CD4-positive, alpha-beta T cell treated with Interleukin-6 at 100 ng/mL for 8 hours (primary cell): Measurements from ENCODE around the gene S100A7A.

Source experiments
- DNase-seq: peaks from one replicate; pipeline ENCODE4 v3.0.0-alpha.2; 2020; ENCODE audit warnings: mixed read lengths, low spot score

S100A7A gene

GRCh38 chr1:153415850-153416570, at the start of gene S100A7A:
TSS of gene S100A7A (plus strand) at chr1:153416520. CDS start at chr1:153418083, 1,563 bp downstream.
- DNase-seq: no peak

DNA sequence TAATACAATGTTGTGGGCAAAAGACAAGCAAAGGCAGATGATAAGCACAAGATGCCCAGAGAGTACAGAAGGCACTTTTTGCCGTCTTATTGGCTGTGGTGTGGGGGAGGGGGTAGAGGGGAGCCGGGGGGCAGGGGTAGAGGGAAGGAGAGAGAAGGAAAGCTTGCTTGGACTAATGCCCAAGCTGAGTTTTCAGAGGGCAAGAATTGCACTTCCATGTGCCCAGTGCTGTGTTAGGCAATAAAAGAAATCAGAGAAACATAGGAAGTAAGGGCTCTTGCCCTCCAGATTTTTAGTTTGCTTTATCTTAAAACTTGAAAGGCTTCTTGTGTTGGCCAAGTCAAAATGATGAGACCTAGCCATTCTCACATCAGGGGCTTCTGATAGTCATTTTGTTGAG, 49.2 kb upstream of the S100A7A start:
- DNase-seq: no peak

- DNase-seq: no peak
Observed at GRCh38 chr1:153368495-153368894, 47.8 kb upstream of the S100A7A start.

GRCh38 chr1:153370146-153370545, 46.2 kb upstream of the S100A7A start:
- no peak for DNase-seq

DNA sequence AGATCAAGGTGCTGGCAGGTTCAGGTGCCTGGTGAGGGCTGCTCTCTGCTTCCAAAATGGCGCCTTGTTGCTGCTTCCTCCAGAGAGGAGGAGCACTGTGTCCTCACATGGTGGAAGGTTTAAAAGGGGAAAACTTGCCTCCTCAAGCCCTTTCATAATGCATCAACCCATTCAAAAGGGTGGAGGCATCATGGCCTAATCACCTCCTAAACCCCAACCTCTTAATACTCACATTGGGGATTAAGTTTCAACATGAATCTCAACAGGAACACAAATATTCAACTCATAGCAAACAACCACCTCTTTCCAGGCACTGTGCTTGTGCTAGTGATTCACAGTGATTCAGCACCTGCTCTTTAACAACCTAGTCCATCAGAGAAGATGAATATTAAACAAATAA, 45.1 kb upstream of the S100A7A start:
- no peak for DNase-seq

- DNase-seq: no peak
Observed at GRCh38 chr1:153372571-153372970, 43.7 kb upstream of the S100A7A start.

- DNase-seq: no peak
Observed at GRCh38 chr1:153374071-153374470, 42.2 kb upstream of the S100A7A start.

- no peak for DNase-seq
Observed at GRCh38 chr1:153375511-153375910, 40.8 kb upstream of the S100A7A start, which contains the start of gene S100A12. TSS of gene S100A12 (minus strand) at chr1:153375621. CDS start at chr1:153374592, 1,029 bp downstream.

DNA sequence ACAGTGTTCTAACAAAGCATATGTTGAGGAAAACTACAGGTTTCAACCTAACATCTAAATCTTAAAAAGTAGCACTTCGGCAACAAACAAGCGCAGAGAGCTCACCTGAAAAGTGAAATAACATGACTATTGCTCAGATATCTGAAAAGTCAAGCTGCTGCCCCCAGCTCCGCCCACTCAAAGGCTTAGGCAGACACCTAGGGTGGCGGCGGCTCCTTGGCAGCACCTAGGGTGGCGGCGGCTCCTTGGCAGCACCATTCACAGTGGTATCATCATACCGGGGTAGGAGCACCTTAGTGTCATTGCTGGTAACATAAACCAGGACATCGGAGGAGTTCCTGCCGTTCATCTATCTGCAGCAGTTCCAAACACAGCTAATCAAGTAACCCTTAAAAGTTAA, 36.7 kb upstream of the S100A7A start:
- DNase-seq: no peak

GRCh38 chr1:153380711-153381110, 35.6 kb upstream of the S100A7A start:
- no peak for DNase-seq

- no peak for DNase-seq
Observed at GRCh38 chr1:153384958-153385580, 31.3 kb upstream of the S100A7A start.

- DNase-seq: no peak
Observed at GRCh38 chr1:153386500-153386901, 29.8 kb upstream of the S100A7A start.

GRCh38 chr1:153387001-153387400, 29.3 kb upstream of the S100A7A start:
- DNase-seq: no peak

DNA sequence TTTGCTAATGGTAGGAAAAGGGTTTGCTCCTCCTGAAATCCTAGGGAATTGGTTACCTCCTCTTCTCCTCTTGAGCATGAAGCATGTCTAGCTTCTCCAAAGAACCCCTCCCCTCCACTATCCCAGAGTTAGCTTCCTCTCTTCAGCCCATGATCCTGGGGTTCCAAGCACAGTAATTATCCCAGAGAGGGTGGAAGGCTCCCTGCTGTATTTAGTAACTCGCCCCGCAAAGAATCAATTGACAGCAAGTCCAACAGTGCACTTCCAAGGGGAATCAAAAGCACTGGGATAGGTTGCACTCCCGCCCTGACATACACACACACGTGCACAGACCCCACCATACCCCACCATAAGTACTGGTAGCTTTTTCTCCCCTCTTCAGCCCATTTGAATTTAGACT, 28.5 kb upstream of the S100A7A start:
- DNase-seq: no peak

- no peak for DNase-seq
Observed at GRCh38 chr1:153389401-153389800, 26.9 kb upstream of the S100A7A start.

DNA sequence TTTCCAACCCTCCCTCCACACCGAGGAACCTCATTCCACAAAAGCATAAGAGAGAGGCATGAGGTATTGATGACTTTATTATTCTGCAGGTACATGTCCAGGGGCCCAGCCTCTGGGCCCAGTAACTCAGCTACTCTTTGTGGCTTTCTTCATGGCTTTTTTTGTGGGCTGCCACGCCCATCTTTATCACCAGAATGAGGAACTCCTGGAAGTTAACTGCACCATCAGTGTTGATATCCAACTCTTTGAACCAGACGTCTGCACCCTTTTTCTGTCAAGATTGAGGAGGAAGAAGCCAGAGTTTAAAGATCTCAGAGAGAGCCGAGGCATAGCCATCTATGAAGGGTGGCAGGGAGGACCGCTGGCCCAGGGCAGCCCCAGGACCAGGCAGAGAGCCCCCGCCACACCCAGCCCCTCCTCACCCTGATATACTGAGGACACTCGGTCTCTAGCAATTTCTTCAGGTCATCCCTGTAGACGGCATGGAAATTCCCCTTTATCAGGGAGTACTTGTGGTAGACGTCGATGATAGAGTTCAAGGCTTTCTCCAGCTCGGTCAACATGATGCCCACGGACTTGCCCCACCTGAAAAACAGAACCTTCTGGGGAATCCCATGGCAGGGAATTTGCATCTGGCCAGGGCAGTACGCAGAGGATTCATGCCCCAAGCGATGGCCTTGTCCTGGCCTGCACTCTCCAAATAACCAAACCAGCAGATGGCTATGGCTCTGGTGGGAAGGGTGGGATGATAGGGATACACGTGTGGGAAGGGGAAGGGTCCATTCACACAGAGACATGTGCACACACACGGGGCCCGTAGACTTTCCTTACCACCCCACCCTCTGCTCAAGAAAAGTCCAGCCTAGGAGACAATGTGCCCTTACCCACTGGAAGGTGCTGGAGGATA, 26.1 kb upstream of the S100A7A start:
- DNase-seq: no peak

- no peak for DNase-seq
Observed at GRCh38 chr1:153390938-153391710, 25.2 kb upstream of the S100A7A start, which contains the start of gene S100A8. TSS of gene S100A8 (minus strand) at chr1:153391073. CDS start at chr1:153390535, 538 bp downstream.

DNA sequence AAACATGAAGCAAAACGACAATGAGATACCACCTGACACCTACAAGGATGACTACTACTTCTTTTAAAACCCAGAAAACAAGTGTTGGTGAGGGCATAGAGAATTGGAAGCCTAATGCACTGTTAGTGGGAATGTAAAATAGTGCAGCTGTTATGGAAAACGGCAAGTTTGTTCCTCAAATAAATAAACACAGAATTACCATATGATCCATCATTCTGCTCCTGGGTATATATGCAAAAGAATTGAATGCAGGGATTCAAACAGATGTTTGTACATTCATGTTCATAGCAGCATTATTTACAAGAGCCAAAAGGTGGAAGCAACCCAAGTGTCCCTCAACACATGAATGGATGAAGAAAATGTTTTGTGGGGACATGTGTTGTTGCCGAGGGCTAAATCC, 24.1 kb upstream of the S100A7A start:
- no peak for DNase-seq

- no peak for DNase-seq
Observed at GRCh38 chr1:153392822-153393221, 23.5 kb upstream of the S100A7A start.

DNA sequence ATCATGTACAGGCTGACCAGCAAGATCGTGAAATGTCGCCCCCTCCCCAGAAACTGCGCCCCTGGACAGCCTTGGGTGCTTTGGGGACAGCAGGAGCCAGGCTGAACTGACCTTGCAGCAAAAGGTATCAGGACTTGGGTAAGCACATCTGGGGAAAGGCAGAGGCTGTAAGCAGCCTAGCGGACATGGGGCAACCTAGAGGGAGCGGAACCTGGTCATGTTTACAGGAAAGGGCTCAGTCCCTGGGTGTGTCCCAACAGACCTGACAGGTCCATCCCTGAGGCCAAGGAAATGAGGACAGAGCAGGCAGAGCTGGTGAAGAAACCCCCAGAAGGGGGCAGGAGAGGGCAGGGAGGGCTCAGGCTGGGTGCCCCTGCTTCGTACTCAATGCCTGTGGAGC, 22.4 kb upstream of the S100A7A start:
- DNase-seq: no peak

DNA sequence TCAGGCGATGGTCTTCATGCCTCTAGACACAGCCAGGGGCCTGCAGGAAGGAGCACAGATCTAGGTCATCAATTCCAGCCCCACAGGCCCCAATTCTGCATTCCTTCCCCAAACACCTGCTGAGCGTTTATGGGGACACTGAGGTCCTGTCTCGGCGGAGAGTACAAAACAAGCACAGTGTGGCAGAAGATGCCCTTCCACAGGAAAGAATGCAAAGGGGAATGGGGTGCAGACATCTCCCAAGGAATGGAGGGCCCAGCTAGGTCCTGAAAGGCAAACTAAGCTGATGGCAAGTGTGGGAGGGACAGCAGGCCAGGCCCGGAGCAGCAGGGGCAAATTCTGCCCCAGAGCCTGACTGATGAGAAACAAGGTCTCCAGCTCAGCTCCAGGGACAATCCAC, 21.9 kb upstream of the S100A7A start:
- no peak for DNase-seq
